A549 treated with CORT108297 at 1 μM for 4 hours (cell line): ENCODE measurements around the gene SPAG8. TPM values are rescaled to one million over a fixed set of nuclear protein-coding genes. Genes with fewer than 3 reads are reported as not detected.

Source experiments
- total RNA-seq: library from RNA; stranded (reverse); fragments of 200-300 nt; extraction: Qiagen RNA extraction; gene quantifications from 5 replicates; pipeline ENCODE4 v1.2.3, GENCODE V29; 2022

The SPAG8 gene, protein sequence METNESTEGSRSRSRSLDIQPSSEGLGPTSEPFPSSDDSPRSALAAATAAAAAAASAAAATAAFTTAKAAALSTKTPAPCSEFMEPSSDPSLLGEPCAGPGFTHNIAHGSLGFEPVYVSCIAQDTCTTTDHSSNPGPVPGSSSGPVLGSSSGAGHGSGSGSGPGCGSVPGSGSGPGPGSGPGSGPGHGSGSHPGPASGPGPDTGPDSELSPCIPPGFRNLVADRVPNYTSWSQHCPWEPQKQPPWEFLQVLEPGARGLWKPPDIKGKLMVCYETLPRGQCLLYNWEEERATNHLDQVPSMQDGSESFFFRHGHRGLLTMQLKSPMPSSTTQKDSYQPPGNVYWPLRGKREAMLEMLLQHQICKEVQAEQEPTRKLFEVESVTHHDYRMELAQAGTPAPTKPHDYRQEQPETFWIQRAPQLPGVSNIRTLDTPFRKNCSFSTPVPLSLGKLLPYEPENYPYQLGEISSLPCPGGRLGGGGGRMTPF
- 0.44 to 0.64 TPM (median 0.58 TPM) in 5 replicates for total RNA-seq

GRCh38 chr9:35812025-35812602, at the start of gene SPAG8:
Gene SPAG8, minus strand, starts transcription at chr9:35812262. Its CDS starts 115 bp downstream, at chr9:35812147.

GRCh38 chr9:35829084-35829763, 17.2 kb upstream of the SPAG8 start, which contains the start of gene TMEM8B:
Gene TMEM8B, plus strand, starts transcription at chr9:35829228. Its CDS starts 220 bp downstream, at chr9:35829448.

DNA sequence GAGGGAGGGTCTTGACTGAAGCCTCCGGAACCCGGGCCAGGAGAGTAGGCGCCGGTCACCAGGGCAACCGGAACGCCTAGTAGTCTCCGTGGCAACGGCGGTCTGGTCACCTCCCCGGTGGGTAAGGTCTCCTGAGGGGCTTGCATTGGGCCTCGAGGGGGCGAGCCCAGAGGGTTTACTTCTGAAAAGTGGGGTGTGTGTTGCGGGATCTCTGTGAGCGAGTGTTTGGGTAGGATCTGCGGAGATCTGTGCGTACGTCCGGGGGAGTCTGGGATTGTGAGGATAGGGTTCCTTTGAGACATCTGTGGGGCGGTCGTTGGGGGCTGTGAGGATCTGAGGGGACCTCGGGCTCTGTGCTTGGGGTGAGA, 16.6 kb upstream of the SPAG8 start, which contains the start of gene FAM221B:
FAM221B (minus strand) TSS at position 17 of the 368 bp plus-strand sequence. CDS start 2,571 bp downstream, outside the sequence.

GRCh38 chr9:35814841-35815543, 2.9 kb upstream of the SPAG8 start, which contains the start of gene HINT2:
Gene HINT2, minus strand, starts transcription at chr9:35815042. Its CDS starts 63 bp downstream, at chr9:35814979.

DNA sequence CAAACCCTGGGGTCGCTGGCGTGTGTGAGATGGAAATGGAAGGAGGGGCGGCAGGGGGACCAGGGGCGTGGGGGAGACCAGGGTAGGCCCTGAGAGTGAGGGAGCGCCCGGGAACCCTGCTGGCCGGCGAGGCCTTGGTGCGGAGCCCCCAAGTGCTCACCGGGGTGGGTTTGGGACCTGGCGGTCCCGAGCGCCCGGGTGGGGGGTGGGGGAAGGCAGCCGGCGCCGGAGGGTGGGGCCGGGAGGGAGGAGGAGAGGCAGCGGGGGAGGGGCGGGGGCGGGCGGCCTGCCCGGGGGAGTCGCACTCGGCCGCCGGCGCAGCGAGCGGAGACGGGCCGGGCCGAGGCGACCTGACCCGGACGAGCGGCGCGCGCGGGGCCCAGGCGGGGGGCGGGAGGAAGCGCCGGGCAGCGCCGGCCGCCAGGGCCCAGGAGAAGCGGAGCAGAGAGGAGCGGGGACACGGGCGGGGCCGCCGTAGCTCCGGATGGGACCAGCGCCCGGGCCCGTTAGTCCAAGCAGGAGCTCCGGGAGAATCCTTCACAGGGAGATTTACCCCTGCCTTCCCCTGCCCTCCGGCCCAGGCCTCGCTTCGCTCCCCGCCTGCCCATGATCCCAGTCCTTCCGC, 20.7 kb downstream of the SPAG8 start, which contains the start of gene NPR2:
NPR2 (plus strand) TSS at position 295 of the 625 bp plus-strand sequence. CDS start 818 bp downstream, outside the sequence.

Other genes starting within 250 kb of the SPAG8 start
- gene TESK1, start 207.0 kb downstream of the SPAG8 start, total RNA-seq: 23.2 to 30.9 TPM (median 29.9 TPM) in 5 replicates
- 0.06 to 0.18 TPM (median 0.12 TPM) in 4 of 5 replicates, not detected in the other for gene CD72, start 193.8 kb downstream of the SPAG8 start, total RNA-seq
- gene SIT1, start 161.3 kb downstream of the SPAG8 start, total RNA-seq: not detected in 5 replicates
- 4.2 to 11.7 TPM (median 7.0 TPM) in 3 of 5 replicates, not detected in the others for gene RMRP, start 154.2 kb downstream of the SPAG8 start, total RNA-seq
- 21.2 to 27.0 TPM (median 25.3 TPM) in 5 replicates for gene CCDC107, start 154.0 kb downstream of the SPAG8 start, total RNA-seq
- gene ARHGEF39, start 147.1 kb downstream of the SPAG8 start, total RNA-seq: 13.1 to 20.9 TPM (median 19.3 TPM) in 5 replicates
- 4.2 to 7.9 TPM (median 7.3 TPM) in 5 replicates for gene CA9, start 138.3 kb downstream of the SPAG8 start, total RNA-seq
- 623 to 688 TPM (median 654 TPM) in 5 replicates for gene TPM2, start 122.3 kb downstream of the SPAG8 start, total RNA-seq
- gene TLN1, start 80.1 kb downstream of the SPAG8 start, total RNA-seq: 110 to 135 TPM (median 123 TPM) in 5 replicates
- 58.6 to 69.3 TPM (median 61.3 TPM) in 5 replicates for gene CREB3, start 79.6 kb downstream of the SPAG8 start, total RNA-seq
- gene GBA2, start 63.0 kb downstream of the SPAG8 start, total RNA-seq: 27.4 to 38.0 TPM (median 34.1 TPM) in 5 replicates
- gene RGP1, start 63.0 kb downstream of the SPAG8 start, total RNA-seq: 12.8 to 17.3 TPM (median 15.8 TPM) in 5 replicates
- gene MSMP, start 58.0 kb downstream of the SPAG8 start, total RNA-seq: 0.30 to 0.48 TPM (median 0.36 TPM) in 3 of 5 replicates, not detected in the others
- gene NPR2, start 20.7 kb downstream of the SPAG8 start, total RNA-seq: 4.6 to 7.4 TPM (median 6.1 TPM) in 5 replicates
- gene HINT2, start 2.8 kb upstream of the SPAG8 start, total RNA-seq: 69.8 to 110 TPM (median 103 TPM) in 5 replicates
- not detected in 5 replicates for gene FAM221B, start 16.5 kb upstream of the SPAG8 start, total RNA-seq
- gene TMEM8B, start 17.0 kb upstream of the SPAG8 start, total RNA-seq: 2.5 to 3.7 TPM (median 3.4 TPM) in 5 replicates
- not detected in 5 replicates for gene OR13J1, start 58.1 kb upstream of the SPAG8 start, total RNA-seq
- 0.12 to 0.38 TPM (median 0.23 TPM) in 5 replicates for gene HRCT1, start 93.9 kb upstream of the SPAG8 start, total RNA-seq
- 0.07 TPM in 1 of 5 replicates, not detected in the others for gene SPAAR, start 97.2 kb upstream of the SPAG8 start, total RNA-seq
- not detected in 5 replicates for gene OR2S2, start 145.9 kb upstream of the SPAG8 start, total RNA-seq
- 5.6 to 6.9 TPM (median 5.7 TPM) in 5 replicates for gene RECK, start 224.7 kb upstream of the SPAG8 start, total RNA-seq